IPS DF 19.7 (cell line): ENCODE measurements around the gene NUP62.

Experiments used
- DNase-seq: peaks from one replicate; pipeline ENCODE4 v3.0.0-alpha.2; 2013; ENCODE audit warnings: low read depth, low spot score

NUP62 gene

DNA sequence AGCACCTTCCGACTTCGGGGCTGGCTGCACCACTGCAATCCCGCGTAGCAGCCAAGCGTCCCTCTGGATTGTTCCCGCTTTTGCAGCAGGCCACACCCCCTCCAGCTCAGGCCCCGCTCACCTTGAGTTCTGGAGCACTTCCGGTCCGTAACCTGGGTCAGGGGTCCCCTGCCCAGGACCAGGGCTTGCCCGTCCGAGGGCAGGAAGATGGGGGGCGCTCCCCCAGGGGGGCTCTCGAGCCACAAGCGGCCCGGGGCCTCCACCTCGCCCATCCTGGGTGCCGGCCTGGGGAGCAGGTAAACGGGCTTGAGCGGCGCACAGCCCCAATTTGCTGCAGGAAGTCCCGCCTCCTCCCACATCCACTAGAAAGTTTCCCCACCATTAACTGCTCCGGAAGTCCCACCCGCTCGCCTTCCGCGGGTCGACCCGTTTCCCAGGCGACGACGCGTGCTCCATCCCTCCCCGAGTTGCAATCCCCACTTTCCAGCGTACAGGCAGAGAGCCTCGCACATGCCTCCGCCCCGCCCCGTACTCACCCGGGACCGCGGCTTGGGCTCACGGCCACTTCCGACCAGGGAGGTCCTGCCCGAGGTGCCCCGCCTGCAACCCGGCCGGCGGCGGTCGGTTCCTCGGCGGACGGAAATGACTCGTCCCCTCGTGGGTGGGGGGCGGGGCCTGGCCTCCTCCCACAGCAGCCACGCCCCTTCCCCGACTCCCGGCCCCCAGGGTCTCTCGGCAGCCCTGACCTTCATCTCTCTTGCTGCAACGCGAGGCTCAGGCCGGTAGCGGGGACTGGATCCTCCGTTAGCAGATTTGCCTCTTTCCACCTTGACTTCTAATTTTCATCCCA, 62.1 kb downstream of the NUP62 start, which contains the start of gene PNKP:
TSS of gene PNKP (minus strand) at position 644 of the 850 bp plus-strand sequence. CDS start at position 272, 372 bp downstream.
- no peak for DNase-seq

DNA sequence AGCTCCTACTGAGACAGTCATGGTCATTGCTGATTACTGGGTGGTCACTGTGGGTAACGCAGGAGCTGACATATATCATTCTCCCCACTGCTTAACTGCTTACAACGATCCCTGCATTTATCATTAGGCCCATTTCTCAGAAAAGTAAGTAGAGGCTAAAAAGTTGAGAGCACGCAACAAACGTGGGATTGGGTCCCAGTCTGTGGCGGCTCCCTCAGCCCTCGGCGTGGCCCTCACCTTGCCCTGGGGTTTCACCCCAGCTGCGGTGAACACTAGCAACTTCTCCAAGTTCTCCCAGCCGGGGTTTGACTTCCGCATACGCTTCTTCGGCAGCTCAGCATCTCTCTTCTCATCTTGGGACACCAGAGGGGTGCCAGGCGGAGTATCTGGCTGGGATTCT, 64.4 kb downstream of the NUP62 start:
- no peak for DNase-seq

DNA sequence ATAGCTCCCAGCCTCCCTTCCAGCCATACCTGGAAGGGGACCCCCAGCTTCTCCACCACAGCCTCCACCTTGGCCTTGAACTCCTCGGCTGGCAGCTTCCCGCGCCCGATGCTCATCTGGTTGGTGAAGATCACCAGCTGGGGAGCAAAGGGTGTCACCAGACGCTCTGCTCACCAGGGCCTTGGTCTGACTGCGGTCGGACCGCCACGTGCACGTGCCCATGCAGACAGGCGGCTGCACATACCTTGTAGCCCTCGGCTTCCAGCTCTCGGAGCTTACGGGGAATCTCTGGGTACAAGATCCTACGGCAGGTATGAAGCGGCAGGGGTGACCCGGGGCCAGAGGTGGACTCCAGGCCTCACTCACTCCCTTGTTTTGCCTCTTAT, 65.4 kb downstream of the NUP62 start:
- no peak for DNase-seq

DNA sequence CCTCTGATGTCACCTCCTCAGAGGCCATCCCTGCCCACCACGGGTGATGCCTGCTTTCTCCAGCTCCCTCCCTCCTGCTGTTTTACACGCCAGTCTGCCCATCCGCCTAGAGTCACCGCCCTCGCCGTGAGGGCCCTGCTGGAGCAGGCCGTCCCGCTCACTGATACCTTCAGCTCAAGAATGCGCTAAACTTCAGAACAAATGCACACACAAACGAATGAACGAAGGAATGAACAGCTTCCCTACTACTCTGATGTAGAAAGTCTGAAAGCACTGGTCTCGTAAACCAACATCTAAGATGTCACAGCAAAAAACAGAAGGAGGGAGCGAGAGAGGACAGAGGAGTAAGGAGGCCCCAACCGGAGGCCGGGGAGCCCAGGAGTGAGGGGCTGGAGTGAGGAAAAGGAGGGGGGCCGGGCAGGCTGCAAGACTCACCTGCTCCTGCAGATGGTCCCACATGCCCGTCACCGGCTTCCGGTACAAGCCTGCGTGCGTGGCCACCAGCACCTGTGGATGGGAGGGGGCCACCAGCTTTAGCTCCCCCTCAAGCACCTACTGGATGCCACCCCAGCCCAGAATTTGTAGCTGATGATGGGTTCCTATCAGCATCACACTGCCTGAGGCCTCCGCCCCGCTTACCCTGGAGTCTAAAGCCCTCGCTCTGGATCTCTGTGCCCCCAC, 65.9 kb downstream of the NUP62 start:
- DNase-seq = no peak

DNA sequence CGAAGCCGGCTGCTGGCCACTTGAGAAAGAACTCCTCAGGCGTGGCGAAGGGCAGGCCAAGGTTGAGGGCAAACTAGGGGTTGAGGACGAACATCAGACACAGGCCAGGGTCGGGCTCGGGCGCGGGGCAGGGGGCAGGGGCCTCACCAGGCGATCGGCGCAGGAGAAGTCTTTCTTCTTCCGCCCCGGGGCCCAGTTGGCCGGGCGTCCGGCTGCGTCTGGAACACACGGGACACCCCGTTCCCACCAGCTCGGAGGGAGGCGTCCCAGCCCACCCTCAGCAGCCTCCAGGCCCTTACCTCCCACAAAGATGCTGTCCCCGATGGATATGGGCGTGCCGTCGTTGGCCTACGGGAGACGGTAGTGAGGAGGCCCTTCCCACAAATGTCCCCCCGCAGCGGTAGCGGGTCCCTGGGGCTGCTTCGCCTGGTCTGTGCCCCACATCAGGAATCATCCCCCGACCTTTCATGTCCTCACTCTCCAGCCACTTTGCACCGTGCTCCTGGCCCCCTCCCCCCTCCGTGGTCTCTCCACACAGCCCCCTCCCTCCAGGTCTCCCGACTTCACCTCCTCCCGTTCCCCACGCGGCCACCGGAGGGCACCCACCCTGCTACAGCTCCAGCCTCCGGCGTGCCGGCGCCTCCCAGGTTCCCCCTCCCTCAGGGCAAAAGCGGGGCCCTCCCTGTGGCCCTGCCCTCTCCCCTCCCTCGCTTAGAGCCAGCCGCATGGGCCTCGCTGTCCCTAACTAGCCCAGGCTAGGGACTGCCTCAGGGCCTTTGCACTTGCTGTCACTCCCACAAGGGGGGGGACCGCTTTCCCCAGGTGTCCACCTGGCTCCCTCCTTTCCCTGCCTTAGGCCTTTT, 66.7 kb downstream of the NUP62 start:
- no peak for DNase-seq

DNA sequence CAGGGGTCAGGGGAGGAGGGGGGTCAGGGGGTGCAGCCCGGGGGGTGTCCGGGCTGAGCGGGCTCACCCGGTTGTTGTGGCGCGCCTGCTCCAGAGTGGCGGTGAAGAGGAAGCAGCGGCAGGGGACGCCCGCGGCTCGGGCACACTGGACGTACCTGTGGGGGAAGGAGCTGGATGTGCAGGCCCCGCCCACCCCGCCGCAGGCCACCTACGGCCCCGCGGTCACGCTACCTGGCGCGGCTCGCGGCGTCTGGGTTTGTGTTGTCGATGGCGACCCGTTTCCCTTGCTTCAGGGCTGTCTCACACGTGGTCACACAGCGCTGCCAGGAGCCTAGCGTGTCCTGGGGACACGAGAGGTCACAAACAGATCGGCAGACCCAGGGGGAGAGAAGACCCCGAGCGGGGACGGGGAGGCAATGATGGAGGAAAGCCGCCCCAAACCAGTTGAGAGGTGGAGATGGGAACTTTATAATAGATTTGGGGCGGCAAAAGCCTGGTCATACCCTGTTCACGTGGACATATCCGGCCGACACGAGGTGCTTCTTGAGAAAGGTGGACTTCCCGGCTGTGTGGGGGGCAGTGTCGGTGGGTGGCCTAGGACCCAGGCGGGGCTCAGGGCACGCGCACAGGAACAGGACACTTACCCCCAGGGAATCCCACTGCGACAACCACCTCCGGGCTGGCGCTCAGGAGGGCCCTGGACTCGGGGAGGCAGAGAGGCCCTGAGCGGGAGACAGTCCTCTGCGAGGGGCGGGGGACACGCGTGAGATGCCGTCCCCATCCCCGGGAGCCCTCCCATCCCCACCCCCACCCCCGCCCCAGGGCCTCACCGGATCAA, 67.5 kb downstream of the NUP62 start:
- no peak for DNase-seq

DNA sequence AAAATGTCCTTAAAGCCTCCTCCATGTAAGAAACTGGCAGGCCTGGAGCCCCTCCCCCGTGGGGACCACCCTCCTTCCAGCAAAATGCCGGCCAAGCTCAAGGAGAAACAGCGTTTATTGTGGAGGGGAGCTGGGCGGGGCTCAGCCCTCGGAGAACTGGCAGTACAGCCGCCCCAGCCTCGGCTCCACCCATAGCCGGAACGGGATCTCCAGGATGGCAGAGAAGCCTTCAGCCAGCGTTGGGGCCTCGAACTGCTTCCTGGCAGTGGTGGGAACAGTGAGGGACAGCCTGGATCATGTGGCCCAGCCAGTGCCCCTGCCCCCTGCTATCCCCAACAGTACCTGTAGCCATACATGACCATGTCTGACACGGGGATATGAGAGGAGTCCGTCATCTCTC, 68.2 kb downstream of the NUP62 start:
- DNase-seq = no peak

DNA sequence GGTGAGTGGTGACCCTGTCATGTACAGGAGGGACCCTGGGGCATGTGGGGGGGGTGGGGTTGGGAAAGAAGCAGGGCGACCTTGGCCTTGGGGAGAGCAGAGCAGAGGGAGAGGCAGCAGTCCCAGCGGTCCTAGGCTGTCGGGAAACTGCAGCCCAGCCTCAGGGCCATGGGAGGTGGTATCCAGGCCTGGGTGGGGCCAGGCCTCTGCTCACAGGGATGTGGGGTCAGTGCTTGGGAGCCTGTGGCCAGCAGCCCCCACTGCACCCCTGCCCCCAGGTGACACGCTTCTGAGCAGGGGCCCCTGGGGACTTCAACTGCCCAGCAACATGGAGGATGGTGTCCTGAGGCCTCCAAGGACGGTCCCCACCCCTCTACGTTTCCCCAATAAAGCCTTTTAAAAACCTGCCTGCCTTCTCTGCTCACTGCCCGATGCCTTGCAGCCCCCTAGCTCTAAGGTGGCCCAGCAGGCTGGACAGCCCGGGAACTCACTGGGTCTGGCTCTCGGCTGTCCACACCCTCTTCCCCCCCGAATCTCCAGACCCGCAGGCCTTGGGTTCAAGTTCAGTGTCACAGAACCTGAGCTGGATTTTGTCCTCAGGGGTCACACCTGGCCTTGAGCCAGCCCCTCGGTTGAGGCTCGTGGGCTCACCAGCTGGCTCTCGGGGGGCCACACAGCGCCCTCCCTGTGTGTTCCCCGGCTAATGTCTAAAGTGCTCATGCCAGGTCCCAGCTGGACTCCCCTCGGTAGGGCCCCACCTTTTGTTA, 68.8 kb downstream of the NUP62 start:
- DNase-seq = no peak

DNA sequence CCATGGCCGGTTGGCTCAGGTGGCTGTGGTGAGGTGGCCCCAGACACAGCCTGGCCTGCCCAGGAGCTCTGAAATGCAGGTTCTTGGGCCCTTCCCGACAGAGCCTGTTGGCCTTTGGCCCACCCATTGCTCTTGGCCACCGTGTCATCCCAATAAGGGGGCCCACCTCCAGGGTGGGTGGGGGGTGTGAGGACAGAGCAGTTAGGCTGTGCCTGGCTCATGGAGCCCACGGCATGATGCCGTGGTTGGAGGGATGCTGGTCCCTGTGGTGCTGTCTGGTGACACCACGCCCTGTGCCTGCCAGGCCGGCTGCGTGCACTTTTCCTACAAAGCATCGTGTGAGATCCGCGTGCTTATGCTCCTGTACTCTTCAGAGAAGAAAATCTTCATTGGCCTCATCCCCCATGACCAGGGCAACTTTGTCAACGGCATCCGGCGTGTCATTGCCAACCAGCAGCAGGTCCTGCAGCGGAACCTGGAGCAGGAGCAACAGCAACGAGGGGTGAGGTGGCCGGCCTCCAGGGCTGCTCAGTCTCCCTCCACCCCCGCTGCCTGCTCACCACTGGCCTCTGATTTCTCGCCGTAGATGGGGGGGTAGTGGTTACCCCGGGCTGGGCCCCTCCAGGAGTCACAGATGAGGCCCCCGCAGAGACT, 69.5 kb downstream of the NUP62 start:
- no peak for DNase-seq

DNA sequence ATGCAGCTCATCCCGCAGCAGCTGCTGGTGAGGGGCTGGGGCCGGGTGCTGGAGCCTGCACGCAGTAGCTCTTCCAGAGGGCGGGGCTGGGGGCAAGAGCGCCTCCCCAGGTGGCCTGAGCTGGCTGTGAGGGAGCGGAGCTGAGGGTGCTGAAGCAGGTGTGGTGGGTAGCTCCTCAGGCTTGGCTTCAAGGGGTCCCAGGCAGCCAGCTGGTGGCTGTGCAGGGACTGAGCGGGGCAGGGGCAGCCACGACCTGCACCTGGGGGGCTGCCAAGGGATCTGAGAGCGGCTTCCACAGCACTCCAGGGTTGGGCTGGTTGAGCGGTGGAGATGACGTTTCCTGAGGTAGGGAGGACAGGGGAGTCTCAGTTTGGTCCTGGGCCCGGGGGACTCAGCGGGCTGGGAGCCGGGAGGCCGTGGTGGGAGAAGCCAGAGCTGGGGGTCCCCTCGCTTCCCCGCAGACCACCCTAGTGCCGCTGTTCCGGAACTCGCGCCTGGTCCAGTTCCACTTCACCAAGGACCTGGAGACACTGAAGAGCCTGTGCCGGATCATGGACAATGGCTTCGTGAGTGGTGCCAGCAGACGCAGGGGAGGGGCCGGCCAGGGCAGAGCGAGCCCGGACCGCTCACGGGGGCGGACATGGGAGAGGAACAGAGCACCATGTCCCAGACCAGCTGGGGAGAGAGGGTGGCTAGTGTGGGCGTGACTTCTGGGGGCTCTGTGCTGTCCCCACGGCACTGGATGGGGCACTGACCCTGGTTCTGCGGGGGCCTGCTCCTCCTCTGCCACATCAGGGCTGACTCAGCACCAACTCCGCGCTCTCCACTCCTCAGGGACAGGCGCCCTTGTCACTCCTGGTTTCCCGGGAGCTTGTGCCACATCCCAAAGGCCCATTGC, 71.0 kb downstream of the NUP62 start:
- no peak for DNase-seq

DNA sequence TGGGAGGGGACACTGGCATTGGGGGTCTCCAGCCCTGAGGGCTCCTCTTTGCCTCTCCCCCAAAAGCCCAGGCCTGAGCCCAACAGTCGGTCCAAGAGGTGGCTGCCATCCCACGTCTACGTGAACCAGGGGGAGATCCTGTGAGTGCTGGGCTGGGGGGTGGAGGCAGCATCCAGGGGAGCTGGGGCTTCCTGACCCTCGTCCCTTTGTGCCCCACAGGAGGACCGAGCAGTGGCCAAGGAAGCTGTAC, 71.5 kb downstream of the NUP62 start:
- DNase-seq = no peak

DNA sequence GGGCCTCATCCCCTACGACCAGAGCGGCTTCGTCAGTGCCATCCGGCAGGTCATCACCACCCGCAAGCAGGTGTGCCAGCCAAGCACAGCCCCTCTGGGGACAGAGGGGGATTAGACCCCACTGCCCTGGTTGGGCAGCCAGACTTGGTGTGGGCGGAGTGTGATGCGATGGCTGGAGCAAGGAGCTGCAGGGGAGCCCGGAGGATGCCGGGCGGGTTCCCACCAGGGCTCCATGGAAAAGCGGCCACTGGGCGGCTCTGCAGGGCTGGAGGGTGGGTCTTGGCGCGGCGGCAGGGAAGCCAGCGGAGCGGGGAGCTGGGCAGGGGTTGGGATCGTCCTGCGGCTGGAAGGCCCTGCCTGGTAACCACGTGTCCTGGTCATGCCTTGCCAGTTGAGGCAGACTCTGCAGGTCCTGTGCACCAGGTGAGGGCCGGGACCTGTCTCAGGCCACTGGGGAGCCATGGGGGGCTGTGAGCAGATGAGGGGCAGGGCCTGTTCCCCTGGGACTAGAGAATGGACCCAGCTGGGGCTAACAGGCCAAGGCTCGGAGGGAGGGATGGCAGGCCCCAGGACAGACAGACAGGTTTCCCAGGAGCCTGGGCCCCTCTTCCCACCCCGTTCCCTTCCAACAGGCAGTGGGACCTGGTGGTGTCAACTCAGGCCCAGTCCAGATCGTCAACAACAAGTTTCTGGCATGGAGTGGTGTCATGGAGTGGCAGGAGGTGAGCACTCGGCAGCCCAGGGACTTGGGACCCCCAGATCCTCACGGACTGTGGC, 72.1 kb downstream of the NUP62 start:
- no peak for DNase-seq
